DMS79 (cell line): Measurements from ENCODE around the gene TEX52.
"Not testable (repeated sequence)": the region's sequence is repeated elsewhere in the genome, so short reads cannot be mapped to it uniquely, and the experiment has no call there.

ENCODE experiments used
- DNase-seq: peaks from one replicate; lab custom pipeline; 2025; lab: John Stamatoyannopoulos, UW

The TEX52 gene

GRCh38 chr12:2864198-2864597 lies 7.4 kb upstream of the TEX52 start:
- no peak for DNase-seq

GRCh38 chr12:2863402-2863801 lies 6.6 kb upstream of the TEX52 start:
- DNase-seq, result not testable (repeated sequence)

GRCh38 chr12:2862876-2863275 lies 6.0 kb upstream of the TEX52 start:
- DNase-seq, result no peak

GRCh38 chr12:2860170-2860569 lies 3.3 kb upstream of the TEX52 start:
- DNase-seq, result no peak

- DNase-seq, result no peak
These were observed 2.1 kb upstream of the TEX52 start for GRCh38 chr12:2858944-2859421.

- DNase-seq, result no peak
These were observed 1.5 kb upstream of the TEX52 start for GRCh38 chr12:2858334-2858733.

GRCh38 chr12:2857576-2857975 lies 737 bp upstream of the TEX52 start:
- no peak for DNase-seq

- no peak for DNase-seq
These were observed 788 bp downstream of the TEX52 start for GRCh38 chr12:2856051-2856450.

GRCh38 chr12:2855546-2855945 lies 1.3 kb downstream of the TEX52 start:
- DNase-seq, result no peak

GRCh38 chr12:2854669-2855453 lies 2.0 kb downstream of the TEX52 start:
- DNase-seq, result no peak

- no peak for DNase-seq
These were observed 3.2 kb downstream of the TEX52 start for GRCh38 chr12:2853626-2854025.

- DNase-seq, result no peak
These were observed 4.9 kb downstream of the TEX52 start for GRCh38 chr12:2851931-2852330.

- no peak for DNase-seq
These were observed 11.6 kb downstream of the TEX52 start for GRCh38 chr12:2845280-2845679.

- no peak for DNase-seq
These were observed 12.1 kb downstream of the TEX52 start for GRCh38 chr12:2844786-2845185.

GRCh38 chr12:2842948-2843347 lies 13.9 kb downstream of the TEX52 start:
- DNase-seq, result no peak

- DNase-seq, result peak; percentile 50
These were observed 15.7 kb downstream of the TEX52 start for GRCh38 chr12:2841056-2841650.

- DNase-seq, result no peak
These were observed 20.3 kb downstream of the TEX52 start for GRCh38 chr12:2836574-2836973.

GRCh38 chr12:2835691-2836403 lies 21.0 kb downstream of the TEX52 start:
- no peak for DNase-seq

- no peak for DNase-seq
These were observed 22.0 kb downstream of the TEX52 start, which contains the start of gene NRIP2 for GRCh38 chr12:2834581-2835491. Gene NRIP2 (minus strand): TSS chr12:2835035. CDS start chr12:2834983, 52 bp downstream.

GRCh38 chr12:2833810-2834209 lies 23.0 kb downstream of the TEX52 start:
- DNase-seq, result no peak

GRCh38 chr12:2833327-2833726 lies 23.5 kb downstream of the TEX52 start:
- DNase-seq, result no peak
